Bronchus fibroblast of lung (primary cell): Measurements from ENCODE around the gene XCL1. TPM values are rescaled to one million over a fixed set of nuclear protein-coding genes. Genes with fewer than 3 reads are reported as not detected.

Experiments used
- total RNA-seq: library from RNA; depleted of rRNA; stranded (reverse); fragments of >200 nt; gene quantifications from 2 replicates; pipeline ENCODE4 v1.2.3, GENCODE V29; 2015

Gene XCL1
- total RNA-seq, result not detected in 2 replicates

DNA sequence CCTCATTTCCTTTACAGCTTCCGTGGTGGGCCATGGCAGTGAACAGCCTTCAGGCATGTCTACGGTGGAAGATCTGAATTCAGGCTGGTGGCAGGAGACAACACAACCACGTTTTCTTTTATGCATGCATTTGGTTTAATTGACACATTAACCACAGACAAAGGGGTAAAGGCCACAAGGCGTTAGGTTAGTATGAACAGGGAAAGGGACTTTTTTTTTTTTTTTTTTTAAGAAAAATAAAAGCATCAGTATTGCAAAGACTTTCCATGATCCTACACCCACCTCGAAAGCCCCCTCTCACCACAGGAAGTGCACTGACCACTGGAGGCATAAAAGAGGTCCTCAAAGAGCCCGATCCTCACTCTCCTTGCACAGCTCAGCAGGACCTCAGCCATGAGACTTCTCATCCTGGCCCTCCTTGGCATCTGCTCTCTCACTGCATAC is at the start of gene XCL1:
XCL1 (plus strand) TSS at position 361 of the 444 bp plus-strand sequence; CDS start at position 394, 33 bp downstream.

DNA sequence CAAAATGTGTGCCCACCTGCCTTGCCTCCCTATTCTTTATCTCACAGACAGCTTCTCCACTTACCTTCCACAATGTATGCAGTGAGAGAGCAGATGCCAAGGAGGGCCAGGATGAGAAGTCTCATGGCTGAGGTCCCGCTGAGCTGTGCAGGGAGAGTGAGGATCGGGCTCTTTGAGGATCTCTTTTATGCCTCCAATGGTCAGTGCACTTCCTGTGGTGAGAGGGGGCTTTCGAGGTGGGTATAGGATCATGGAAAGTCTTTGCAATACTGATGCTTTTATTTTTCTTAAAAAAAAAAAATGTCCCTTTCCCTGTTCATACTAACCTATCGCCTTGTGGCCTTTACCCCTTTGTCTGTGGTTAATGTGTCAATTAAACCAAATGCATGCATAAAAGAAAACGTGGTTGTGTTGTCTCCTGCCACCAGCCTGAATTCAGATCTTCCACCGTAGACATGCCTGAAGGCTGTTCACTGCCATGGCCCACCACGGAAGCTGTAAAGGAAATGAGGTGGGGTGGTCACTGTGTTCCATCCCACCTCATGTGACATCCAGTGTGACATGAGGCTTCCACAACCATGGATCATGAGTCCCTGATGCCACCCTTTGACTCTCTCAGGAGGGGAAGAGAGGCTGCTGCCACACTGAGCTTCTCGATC is 32.4 kb upstream of the XCL1 start, which contains the start of gene XCL2:
XCL2 (minus strand) TSS at position 158 of the 659 bp plus-strand sequence; CDS start at position 125, 33 bp downstream.

Other genes starting within 250 kb of the XCL1 start
- not detected in 2 replicates for gene XCL2, start 32.6 kb upstream of the XCL1 start, total RNA-seq
- gene DPT, start 152.6 kb downstream of the XCL1 start, total RNA-seq, result 0.15 TPM in 1 of 2 replicates, not detected in the other